HCT116 (cell line): ENCODE measurements around the gene LARP4. TPM values are rescaled to one million over a fixed set of nuclear protein-coding genes. Genes with fewer than 3 reads are reported as not detected.
"Not testable (repeated sequence)": the region's sequence is repeated elsewhere in the genome, so short reads cannot be mapped to it uniquely, and the experiment has no call there.

Experiments
- ATAC-seq: fragments of 200-7000 bp; cut with Tn5 transposase; 2 replicates; pipeline ENCODE4 v1.9.1; 2020; ENCODE audit warnings: mild to moderate bottlenecking, moderate library complexity
- BruUV-seq: library from RNA; stranded (reverse); fragments of 400-500 nt; replicated peaks from 2 replicates; lab custom pipeline; 2021; lab: Mats Ljungman, UMichigan
- CTCF ChIA-PET: fragments of 300-600 bp; sonication (Branson Sonifier 250); formaldehyde crosslinking; loops from one replicate; lab custom pipeline; 2021; ENCODE audit warnings: antibody characterized with exemption; lab: Charles Lee
- POLR2A ChIA-PET: fragments of 300-600, 350-600 bp; sonication (Branson Sonifier 250); formaldehyde crosslinking; loops from one replicate; lab custom pipeline; 2021; ENCODE audit warnings: antibody characterized with exemption; lab: Charles Lee
- RAD21 ChIA-PET, 2 experiments: fragments of 300-600 bp; sonication (Branson Sonifier 250); formaldehyde crosslinking; loops; one replicate each; lab custom pipeline; 2023; ENCODE audit warnings: low total read pairs in 2 of 2; ENCODE audit not compliant: uncharacterized antibody in 2 of 2, unreplicated experiment in 2 of 2, low non-redundant PET in 1 of 2; lab: Charles Lee
- DNase-seq: peaks from one replicate; pipeline ENCODE4 v3.0.0-alpha.2; 2010; ENCODE audit warnings: low read depth, low spot score
- H2AFZ ChIP-seq: fragments of 200-600 bp; shearing (Covaris generic), sonication (generic); 2 replicates; pipeline ENCODE4 v1.6.1; 2017; ENCODE audit warnings: low read depth, mixed run types, mixed read lengths, antibody characterized with exemption, low read length; ENCODE audit not compliant: poor library complexity, severe bottlenecking
- H3K27ac ChIP-seq: 2 replicates; pipeline ENCODE4 v1.5.1; 2012; ENCODE audit warnings: low read depth, low read length
- H3K27me3 ChIP-seq: fragments of 200-600 bp; sonication (generic); 2 replicates; pipeline ENCODE4 v1.6.1; 2016; ENCODE audit warnings: mixed run types, low read length, mixed read lengths; ENCODE audit not compliant: insufficient read depth
- H3K36me3 ChIP-seq, 2 experiments: fragments of 200-500 bp in 1 of 2; fragments of 200-600 bp in 1 of 2; sonication (Bioruptor generic) in 1 of 2; sonication (generic) in 1 of 2; 2 replicates each; pipeline versions ENCODE4 v1.5.1 to v1.6.1; 2014 to 2016; ENCODE audit warnings: low read length in 2 of 2, inconsistent platforms in 1 of 2, mixed read lengths in 1 of 2, mixed run types in 1 of 2; ENCODE audit not compliant: insufficient read depth in 2 of 2, control insufficient read depth in 1 of 2
- H3K4me1 ChIP-seq, 2 experiments: fragments of 200-600 bp in 1 of 2; sonication (generic) in 1 of 2; 2 replicates each; pipeline versions ENCODE4 v1.5.1 to v1.6.1; 2012 to 2017; ENCODE audit warnings: low read length in 2 of 2, inconsistent platforms in 1 of 2, mild to moderate bottlenecking in 1 of 2, mixed read lengths in 1 of 2, mixed run types in 1 of 2, moderate library complexity in 1 of 2; ENCODE audit not compliant: insufficient read depth in 2 of 2, control insufficient read depth in 1 of 2
- H3K4me2 ChIP-seq: fragments of 200-600 bp; sonication (generic); 2 replicates; pipeline ENCODE4 v1.6.1; 2017; ENCODE audit warnings: mixed run types, low read length, mixed read lengths
- H3K4me3 ChIP-seq, 2 experiments: fragments of 200-600 bp in 1 of 2; sonication (generic) in 1 of 2; replicated peaks in 1 of 2; 2 replicates each; pipeline ENCODE4 v1.5.1; 2011 to 2016; ENCODE audit warnings: low read length in 2 of 2, control low read depth in 1 of 2, low read depth in 1 of 2, mild to moderate bottlenecking in 1 of 2, mixed read lengths in 1 of 2, mixed run types in 1 of 2
- H3K79me2 ChIP-seq: fragments of 200-600 bp; sonication (generic); 2 replicates; pipeline ENCODE4 v1.6.1; 2017; ENCODE audit warnings: mild to moderate bottlenecking, mixed run types, low read length, moderate library complexity, mixed read lengths; ENCODE audit not compliant: insufficient read depth
- H3K9ac ChIP-seq: fragments of 200-600 bp; sonication (generic); 2 replicates; pipeline ENCODE4 v1.6.1; 2016; ENCODE audit warnings: low read length, mixed read lengths
- H3K9me2 ChIP-seq: fragments of 200-600 bp; sonication (generic), shearing (Covaris generic); 2 replicates; pipeline ENCODE4 v1.6.1; 2017; ENCODE audit warnings: mixed run types, mild to moderate bottlenecking, moderate library complexity; ENCODE audit not compliant: insufficient read depth
- H3K9me3 ChIP-seq, 2 experiments: fragments of 200-500 bp in 1 of 2; fragments of 200-600 bp in 1 of 2; sonication (Bioruptor generic) in 1 of 2; sonication (generic) in 1 of 2; 2 replicates each; pipeline ENCODE4 v1.6.1; 2014 to 2017; ENCODE audit warnings: low read length in 2 of 2, mixed read lengths in 2 of 2, inconsistent platforms in 1 of 2, low read depth in 1 of 2, mild to moderate bottlenecking in 1 of 2, mixed run types in 1 of 2, moderate library complexity in 1 of 2; ENCODE audit not compliant: control insufficient read depth in 1 of 2, insufficient read depth in 1 of 2
- H4K20me1 ChIP-seq: fragments of 200-600 bp; sonication (generic), shearing (Covaris generic); 2 replicates; pipeline ENCODE4 v1.6.1; 2017; ENCODE audit warnings: mixed run types, mild to moderate bottlenecking, moderate library complexity; ENCODE audit not compliant: insufficient read depth
- CEBPB ChIP-seq: IDR thresholded peaks from 2 replicates; pipeline ENCODE4 v1.6.1; 2012; ENCODE audit warnings: low read depth
- EGR1 ChIP-seq: IDR thresholded peaks from 2 replicates; pipeline ENCODE4 v1.6.1; 2012; ENCODE audit warnings: low read depth
- EZH2 ChIP-seq: fragments of 200-600 bp; sonication (generic); IDR thresholded peaks from 2 replicates; pipeline ENCODE4 v1.6.1; 2017; ENCODE audit warnings: antibody characterized with exemption, mixed run types
- FOSL1 ChIP-seq: IDR thresholded peaks from 2 replicates; pipeline ENCODE4 v1.6.1; 2012; ENCODE audit warnings: low read depth
- JUND ChIP-seq: IDR thresholded peaks from 2 replicates; pipeline ENCODE4 v1.6.1; 2012
- POLR2A ChIP-seq: IDR thresholded peaks from 2 replicates; pipeline ENCODE4 v1.7.0; 2011; ENCODE audit warnings: borderline replicate concordance; ENCODE audit not compliant: insufficient read depth, insufficient read length; ENCODE audit errors: extremely low read depth
- SIN3A ChIP-seq: IDR thresholded peaks from 2 replicates; pipeline ENCODE4 v1.6.1; 2012; ENCODE audit warnings: low read depth
- SP1 ChIP-seq: IDR thresholded peaks from 2 replicates; pipeline ENCODE4 v1.6.1; 2012; ENCODE audit warnings: low read depth
- SRF ChIP-seq: IDR thresholded peaks from 2 replicates; pipeline ENCODE4 v1.6.1; 2012; ENCODE audit warnings: low read depth
- TCF7L2 ChIP-seq: IDR thresholded peaks from 2 replicates; pipeline ENCODE4 v1.7.0; 2011; ENCODE audit warnings: borderline replicate concordance, inconsistent platforms; ENCODE audit not compliant: insufficient read depth, insufficient read length; ENCODE audit errors: extremely low read depth
- ZFX ChIP-seq: fragments of 450-650 bp; IDR thresholded peaks from 2 replicates; pipeline ENCODE4 v1.6.1; 2017
- intact Hi-C: fragments of 100-400 bp; cut with micrococcal nuclease; formaldehyde crosslinking; loops from 2 replicates; pipeline ENCODE4 v1.10.0; 2022
- total RNA-seq: library from RNA; stranded (reverse); gene quantifications from one replicate; pipeline ENCODE4 v1.2.1, GENCODE V29; 2021; ENCODE audit not compliant: unreplicated experiment
- TF ChIP-seq, protein P1 (sequence below): IDR thresholded peaks from 2 replicates; pipeline ENCODE4 v1.6.1; 2011; ENCODE audit warnings: mild to moderate bottlenecking, low read length, moderate library complexity; ENCODE audit not compliant: insufficient replicate concordance; ENCODE audit errors: extremely low read depth
- TF ChIP-seq, protein P2 (sequence below): IDR thresholded peaks from 2 replicates; pipeline ENCODE4 v1.6.1; 2012

LARP4 gene
- total RNA-seq, 1 experiment from 2014 or later = 76.3 TPM

DNA sequence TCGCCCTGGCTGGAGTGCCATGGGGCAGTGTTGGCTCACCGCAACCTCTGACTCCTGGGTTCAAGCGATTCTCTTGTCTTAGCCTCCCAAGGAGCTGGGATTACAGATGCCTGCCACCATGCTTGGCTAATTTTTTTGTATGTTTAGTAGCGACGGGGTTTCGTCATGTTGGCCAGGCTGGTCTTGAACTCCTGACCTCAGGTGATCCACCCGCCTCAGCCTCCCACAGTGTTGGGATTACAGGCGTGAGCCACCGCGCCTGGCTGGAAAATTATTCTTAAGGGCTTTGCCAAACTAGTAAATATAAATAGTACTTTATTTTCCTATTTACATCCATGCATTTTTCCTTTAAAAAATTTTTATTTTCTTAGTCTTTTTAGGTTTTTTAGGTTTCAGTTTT is 22.2 kb downstream of the LARP4 start:
- H2AFZ ChIP-seq, H3K27ac ChIP-seq, BruUV-seq, H3K9ac ChIP-seq, H3K27me3 ChIP-seq, RAD21 ChIA-PET, intact Hi-C loops, H3K9me3 ChIP-seq, H3K9me2 ChIP-seq, ATAC-seq, CTCF ChIA-PET, H3K4me2 ChIP-seq, H3K36me3 ChIP-seq, DNase-seq, POLR2A ChIA-PET, H3K4me3 ChIP-seq: not testable (repeated sequence)
- peaks cover 22 to 23% of the 10 kb centered on the region in 2 experiments for H3K4me1 ChIP-seq
- H3K79me2 ChIP-seq = peaks cover 100% of the 10 kb centered on the region
- H4K20me1 ChIP-seq = peaks cover 36% of the 10 kb centered on the region

DNA sequence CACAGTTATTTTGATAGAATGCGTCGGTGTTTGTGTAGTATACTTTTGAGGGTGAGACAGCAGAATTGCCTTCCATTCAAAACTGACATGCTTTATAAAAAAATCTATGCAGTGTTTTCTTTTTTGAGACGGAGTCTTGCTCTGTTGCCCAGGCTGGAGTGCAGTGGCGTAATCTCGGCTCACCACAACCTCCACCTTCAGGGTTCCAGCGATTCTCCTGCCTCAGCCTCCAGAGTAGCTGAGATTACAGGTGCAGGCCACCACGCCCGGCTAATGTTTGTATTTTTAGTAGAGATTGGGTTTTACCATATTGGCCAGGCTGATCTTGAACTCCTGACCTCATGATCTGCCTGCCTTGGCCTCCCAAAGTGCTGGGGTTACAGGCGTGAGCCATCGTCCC is 22.7 kb downstream of the LARP4 start:
- H3K4me2 ChIP-seq, BruUV-seq, DNase-seq, H3K27me3 ChIP-seq, H3K9me3 ChIP-seq, H3K9me2 ChIP-seq, H3K36me3 ChIP-seq, intact Hi-C loops, H3K27ac ChIP-seq, H3K9ac ChIP-seq, CTCF ChIA-PET, H2AFZ ChIP-seq, H3K4me3 ChIP-seq, RAD21 ChIA-PET, ATAC-seq: not testable (repeated sequence)
- POLR2A ChIA-PET = interaction anchor here (0.7 kb wide), 1 partner anchor 9 kb away, joined by 3 read pairs; no protein-coding TSS in a partner anchor
- H3K79me2 ChIP-seq = peaks cover 100% of the 10 kb centered on the region
- peaks cover 33% of the 10 kb centered on the region for H4K20me1 ChIP-seq
- peaks cover 18% of the 10 kb centered on the region in 2 experiments for H3K4me1 ChIP-seq

GRCh38 chr12:50425589-50426258 is 25.0 kb downstream of the LARP4 start:
- POLR2A ChIA-PET = no interaction called here
- no peaks in the 10 kb centered on the region for H3K27me3 ChIP-seq
- TF ChIP-seq POLR2A (no peak), SIN3A (no peak), SP1 (no peak), JUND (no peak), EGR1 (no peak), SRF (no peak), ZFX (no peak), TCF7L2 (no peak), EZH2 (no peak), FOSL1 (no peak), CEBPB (no peak)
- TF ChIP-seq, protein P1, sequence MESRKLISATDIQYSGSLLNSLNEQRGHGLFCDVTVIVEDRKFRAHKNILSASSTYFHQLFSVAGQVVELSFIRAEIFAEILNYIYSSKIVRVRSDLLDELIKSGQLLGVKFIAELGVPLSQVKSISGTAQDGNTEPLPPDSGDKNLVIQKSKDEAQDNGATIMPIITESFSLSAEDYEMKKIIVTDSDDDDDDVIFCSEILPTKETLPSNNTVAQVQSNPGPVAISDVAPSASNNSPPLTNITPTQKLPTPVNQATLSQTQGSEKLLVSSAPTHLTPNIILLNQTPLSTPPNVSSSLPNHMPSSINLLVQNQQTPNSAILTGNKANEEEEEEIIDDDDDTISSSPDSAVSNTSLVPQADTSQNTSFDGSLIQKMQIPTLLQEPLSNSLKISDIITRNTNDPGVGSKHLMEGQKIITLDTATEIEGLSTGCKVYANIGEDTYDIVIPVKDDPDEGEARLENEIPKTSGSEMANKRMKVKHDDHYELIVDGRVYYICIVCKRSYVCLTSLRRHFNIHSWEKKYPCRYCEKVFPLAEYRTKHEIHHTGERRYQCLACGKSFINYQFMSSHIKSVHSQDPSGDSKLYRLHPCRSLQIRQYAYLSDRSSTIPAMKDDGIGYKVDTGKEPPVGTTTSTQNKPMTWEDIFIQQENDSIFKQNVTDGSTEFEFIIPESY = no peak
- TF ChIP-seq, protein P2, sequence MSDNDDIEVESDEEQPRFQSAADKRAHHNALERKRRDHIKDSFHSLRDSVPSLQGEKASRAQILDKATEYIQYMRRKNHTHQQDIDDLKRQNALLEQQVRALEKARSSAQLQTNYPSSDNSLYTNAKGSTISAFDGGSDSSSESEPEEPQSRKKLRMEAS = no peak

More at GRCh38 chr12:50425589-50426258, 25.0 kb downstream of the LARP4 start:
- Histone ChIP-seq H3K4me3 (no peak overlapping the region), H3K9me2 (no peaks in the 10 kb centered on the region), H3K9me3 (no peaks in the 10 kb centered on the region), H3K27ac (no peak overlapping the region), H3K9ac (no peak overlapping the region), H3K36me3 (peaks cover 20 to 24% of the 10 kb centered on the region in 2 experiments), H2AFZ (no peak overlapping the region), H4K20me1 (peaks cover 16% of the 10 kb centered on the region; the same call in 1 of the 2 replicates), H3K4me1 (peaks cover 2 to 3% of the 10 kb centered on the region in 2 experiments; a peak in 1 of 4 replicates), H3K4me2 (no peak overlapping the region), H3K79me2 (peaks cover 93% of the 10 kb centered on the region)
- CTCF ChIA-PET = no interaction called here
- ATAC-seq (no peak), DNase-seq (no peak)
- RAD21 ChIA-PET = no interaction called here
- intact Hi-C loops = no loop called here
- no TSS peak for BruUV-seq
